HCT116 (cell line): ENCODE data around the gene CPA1. TPM values are rescaled to one million over a fixed set of nuclear protein-coding genes. Genes with fewer than 3 reads are reported as not detected.

Experiments
- ATAC-seq: fragments of 200-7000 bp; cut with Tn5 transposase; 2 replicates; pipeline ENCODE4 v1.9.1; 2020; ENCODE audit warnings: mild to moderate bottlenecking, moderate library complexity
- BruUV-seq: library from RNA; stranded (reverse); fragments of 400-500 nt; replicated peaks from 2 replicates; lab custom pipeline; 2021; lab: Mats Ljungman, UMichigan
- CTCF ChIA-PET: fragments of 300-600 bp; sonication (Branson Sonifier 250); formaldehyde crosslinking; loops from one replicate; lab custom pipeline; 2021; ENCODE audit warnings: antibody characterized with exemption; lab: Charles Lee
- POLR2A ChIA-PET: fragments of 300-600, 350-600 bp; sonication (Branson Sonifier 250); formaldehyde crosslinking; loops from one replicate; lab custom pipeline; 2021; ENCODE audit warnings: antibody characterized with exemption; lab: Charles Lee
- RAD21 ChIA-PET, 2 experiments: fragments of 300-600 bp; sonication (Branson Sonifier 250); formaldehyde crosslinking; loops; one replicate each; lab custom pipeline; 2023; ENCODE audit warnings: low total read pairs in 2 of 2; ENCODE audit not compliant: uncharacterized antibody in 2 of 2, unreplicated experiment in 2 of 2, low non-redundant PET in 1 of 2; lab: Charles Lee
- DNase-seq: peaks from one replicate; pipeline ENCODE4 v3.0.0-alpha.2; 2010; ENCODE audit warnings: low read depth, low spot score
- H2AFZ ChIP-seq: fragments of 200-600 bp; shearing (Covaris generic), sonication (generic); 2 replicates; pipeline ENCODE4 v1.6.1; 2017; ENCODE audit warnings: low read depth, mixed run types, mixed read lengths, antibody characterized with exemption, low read length; ENCODE audit not compliant: poor library complexity, severe bottlenecking
- H3K27ac ChIP-seq: 2 replicates; pipeline ENCODE4 v1.5.1; 2012; ENCODE audit warnings: low read depth, low read length
- H3K27me3 ChIP-seq: fragments of 200-600 bp; sonication (generic); 2 replicates; pipeline ENCODE4 v1.6.1; 2016; ENCODE audit warnings: mixed run types, low read length, mixed read lengths; ENCODE audit not compliant: insufficient read depth
- H3K36me3 ChIP-seq, 2 experiments: fragments of 200-500 bp in 1 of 2; fragments of 200-600 bp in 1 of 2; sonication (Bioruptor generic) in 1 of 2; sonication (generic) in 1 of 2; 2 replicates each; pipeline versions ENCODE4 v1.5.1 to v1.6.1; 2014 to 2016; ENCODE audit warnings: low read length in 2 of 2, inconsistent platforms in 1 of 2, mixed read lengths in 1 of 2, mixed run types in 1 of 2; ENCODE audit not compliant: insufficient read depth in 2 of 2, control insufficient read depth in 1 of 2
- H3K4me1 ChIP-seq, 2 experiments: fragments of 200-600 bp in 1 of 2; sonication (generic) in 1 of 2; 2 replicates each; pipeline versions ENCODE4 v1.5.1 to v1.6.1; 2012 to 2017; ENCODE audit warnings: low read length in 2 of 2, inconsistent platforms in 1 of 2, mild to moderate bottlenecking in 1 of 2, mixed read lengths in 1 of 2, mixed run types in 1 of 2, moderate library complexity in 1 of 2; ENCODE audit not compliant: insufficient read depth in 2 of 2, control insufficient read depth in 1 of 2
- H3K4me2 ChIP-seq: fragments of 200-600 bp; sonication (generic); 2 replicates; pipeline ENCODE4 v1.6.1; 2017; ENCODE audit warnings: mixed run types, low read length, mixed read lengths
- H3K4me3 ChIP-seq, 2 experiments: fragments of 200-600 bp in 1 of 2; sonication (generic) in 1 of 2; replicated peaks in 1 of 2; 2 replicates each; pipeline ENCODE4 v1.5.1; 2011 to 2016; ENCODE audit warnings: low read length in 2 of 2, control low read depth in 1 of 2, low read depth in 1 of 2, mild to moderate bottlenecking in 1 of 2, mixed read lengths in 1 of 2, mixed run types in 1 of 2
- H3K79me2 ChIP-seq: fragments of 200-600 bp; sonication (generic); 2 replicates; pipeline ENCODE4 v1.6.1; 2017; ENCODE audit warnings: mild to moderate bottlenecking, mixed run types, low read length, moderate library complexity, mixed read lengths; ENCODE audit not compliant: insufficient read depth
- H3K9ac ChIP-seq: fragments of 200-600 bp; sonication (generic); 2 replicates; pipeline ENCODE4 v1.6.1; 2016; ENCODE audit warnings: low read length, mixed read lengths
- H3K9me2 ChIP-seq: fragments of 200-600 bp; sonication (generic), shearing (Covaris generic); 2 replicates; pipeline ENCODE4 v1.6.1; 2017; ENCODE audit warnings: mixed run types, mild to moderate bottlenecking, moderate library complexity; ENCODE audit not compliant: insufficient read depth
- H3K9me3 ChIP-seq, 2 experiments: fragments of 200-500 bp in 1 of 2; fragments of 200-600 bp in 1 of 2; sonication (Bioruptor generic) in 1 of 2; sonication (generic) in 1 of 2; 2 replicates each; pipeline ENCODE4 v1.6.1; 2014 to 2017; ENCODE audit warnings: low read length in 2 of 2, mixed read lengths in 2 of 2, inconsistent platforms in 1 of 2, low read depth in 1 of 2, mild to moderate bottlenecking in 1 of 2, mixed run types in 1 of 2, moderate library complexity in 1 of 2; ENCODE audit not compliant: control insufficient read depth in 1 of 2, insufficient read depth in 1 of 2
- H4K20me1 ChIP-seq: fragments of 200-600 bp; sonication (generic), shearing (Covaris generic); 2 replicates; pipeline ENCODE4 v1.6.1; 2017; ENCODE audit warnings: mixed run types, mild to moderate bottlenecking, moderate library complexity; ENCODE audit not compliant: insufficient read depth
- CBX3 ChIP-seq: IDR thresholded peaks from 2 replicates; pipeline ENCODE4 v1.6.1; 2012; ENCODE audit warnings: low read depth
- CEBPB ChIP-seq: IDR thresholded peaks from 2 replicates; pipeline ENCODE4 v1.6.1; 2012; ENCODE audit warnings: low read depth
- EZH2 ChIP-seq: fragments of 200-600 bp; sonication (generic); IDR thresholded peaks from 2 replicates; pipeline ENCODE4 v1.6.1; 2017; ENCODE audit warnings: antibody characterized with exemption, mixed run types
- FOSL1 ChIP-seq: IDR thresholded peaks from 2 replicates; pipeline ENCODE4 v1.6.1; 2012; ENCODE audit warnings: low read depth
- JUND ChIP-seq: IDR thresholded peaks from 2 replicates; pipeline ENCODE4 v1.6.1; 2012
- POLR2AphosphoS5 ChIP-seq: IDR thresholded peaks from 2 replicates; pipeline ENCODE4 v1.6.1; 2011; ENCODE audit warnings: mild to moderate bottlenecking, low read depth, low read length, moderate library complexity
- RAD21 ChIP-seq: IDR thresholded peaks from 2 replicates; pipeline ENCODE4 v1.6.1; 2012; ENCODE audit warnings: low read depth, mild to moderate bottlenecking
- SP1 ChIP-seq: IDR thresholded peaks from 2 replicates; pipeline ENCODE4 v1.6.1; 2012; ENCODE audit warnings: low read depth
- TCF7L2 ChIP-seq: IDR thresholded peaks from 2 replicates; pipeline ENCODE4 v1.7.0; 2011; ENCODE audit warnings: borderline replicate concordance, inconsistent platforms; ENCODE audit not compliant: insufficient read depth, insufficient read length; ENCODE audit errors: extremely low read depth
- YY1 ChIP-seq: IDR thresholded peaks from 2 replicates; pipeline ENCODE4 v1.6.1; 2011; ENCODE audit warnings: low read length, low read depth, moderate library complexity, mild to moderate bottlenecking; ENCODE audit not compliant: insufficient replicate concordance; ENCODE audit errors: extremely low read depth
- ZFX ChIP-seq: fragments of 450-650 bp; IDR thresholded peaks from 2 replicates; pipeline ENCODE4 v1.6.1; 2017
- intact Hi-C: fragments of 100-400 bp; cut with micrococcal nuclease; formaldehyde crosslinking; loops from 2 replicates; pipeline ENCODE4 v1.10.0; 2022
- total RNA-seq: library from RNA; stranded (reverse); gene quantifications from one replicate; pipeline ENCODE4 v1.2.1, GENCODE V29; 2021; ENCODE audit not compliant: unreplicated experiment
- TF ChIP-seq, protein P1 (sequence below): IDR thresholded peaks from 2 replicates; pipeline ENCODE4 v1.6.1; 2012; ENCODE audit warnings: low read depth
- TF ChIP-seq, protein P2 (sequence below): IDR thresholded peaks from 2 replicates; pipeline ENCODE4 v1.6.1; 2011; ENCODE audit warnings: mild to moderate bottlenecking, low read length, moderate library complexity; ENCODE audit not compliant: insufficient replicate concordance; ENCODE audit errors: extremely low read depth

The CPA1 gene
- total RNA-seq, 1 experiment from 2014 or later = 11.9 TPM

DNA sequence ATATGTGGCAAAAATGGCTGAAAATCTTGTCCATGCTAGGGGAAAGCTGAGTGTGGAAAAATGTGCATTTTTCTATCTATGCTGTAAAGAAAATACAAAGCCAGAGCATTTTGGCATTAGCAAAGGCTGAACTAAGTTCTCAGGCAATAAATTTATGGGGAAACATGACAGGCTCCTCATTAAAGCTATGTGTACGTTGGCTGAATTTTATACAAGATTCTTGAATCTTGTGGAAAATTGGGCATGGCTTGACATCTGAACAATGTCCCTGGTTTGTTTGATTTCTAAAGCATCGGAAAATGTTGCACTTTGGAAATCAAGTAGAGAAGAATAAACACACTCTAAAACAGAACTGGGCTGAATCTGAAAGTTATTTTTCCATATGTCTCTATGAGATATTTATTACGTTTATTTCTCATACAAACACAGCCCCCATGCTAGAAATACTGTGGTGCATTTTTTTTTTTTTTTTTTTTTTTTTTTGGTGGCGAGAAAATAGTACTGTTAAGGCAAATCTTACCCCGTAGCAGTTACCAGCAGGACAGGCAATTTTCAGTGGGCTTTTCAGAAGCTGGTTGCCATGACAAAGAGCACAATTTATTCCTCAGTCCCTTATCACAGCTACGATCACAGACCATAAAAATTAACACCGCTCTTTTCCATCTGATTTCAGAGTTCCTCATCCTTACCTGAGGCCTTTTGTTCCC lies 16.9 kb downstream of the CPA1 start:
- no peak overlapping the region for H3K4me2 ChIP-seq
- CTCF ChIA-PET = no interaction called here
- POLR2A ChIA-PET = no interaction called here
- no peaks in the 10 kb centered on the region for H3K27me3 ChIP-seq
- no peaks in the 10 kb centered on the region for H3K79me2 ChIP-seq
- no peaks in the 10 kb centered on the region for H3K36me3 ChIP-seq
- no peak overlapping the region for H3K4me3 ChIP-seq
- H4K20me1 ChIP-seq = no peaks in the 10 kb centered on the region
- H2AFZ ChIP-seq = no peak overlapping the region
- H3K27ac ChIP-seq = no peak overlapping the region
- ATAC-seq (no peak), DNase-seq (no peak)
- intact Hi-C loops = no loop called here
- BruUV-seq = no TSS peak
- H3K4me1 ChIP-seq = no peaks in the 10 kb centered on the region
- TF ChIP-seq CBX3 (no peak), SP1 (no peak), EZH2 (no peak), RAD21 (no peak), ZFX (no peak), FOSL1 (no peak), TCF7L2 (no peak), POLR2AphosphoS5 (no peak), CEBPB (no peak), YY1 (no peak), JUND (no peak)
- TF ChIP-seq, protein P1, sequence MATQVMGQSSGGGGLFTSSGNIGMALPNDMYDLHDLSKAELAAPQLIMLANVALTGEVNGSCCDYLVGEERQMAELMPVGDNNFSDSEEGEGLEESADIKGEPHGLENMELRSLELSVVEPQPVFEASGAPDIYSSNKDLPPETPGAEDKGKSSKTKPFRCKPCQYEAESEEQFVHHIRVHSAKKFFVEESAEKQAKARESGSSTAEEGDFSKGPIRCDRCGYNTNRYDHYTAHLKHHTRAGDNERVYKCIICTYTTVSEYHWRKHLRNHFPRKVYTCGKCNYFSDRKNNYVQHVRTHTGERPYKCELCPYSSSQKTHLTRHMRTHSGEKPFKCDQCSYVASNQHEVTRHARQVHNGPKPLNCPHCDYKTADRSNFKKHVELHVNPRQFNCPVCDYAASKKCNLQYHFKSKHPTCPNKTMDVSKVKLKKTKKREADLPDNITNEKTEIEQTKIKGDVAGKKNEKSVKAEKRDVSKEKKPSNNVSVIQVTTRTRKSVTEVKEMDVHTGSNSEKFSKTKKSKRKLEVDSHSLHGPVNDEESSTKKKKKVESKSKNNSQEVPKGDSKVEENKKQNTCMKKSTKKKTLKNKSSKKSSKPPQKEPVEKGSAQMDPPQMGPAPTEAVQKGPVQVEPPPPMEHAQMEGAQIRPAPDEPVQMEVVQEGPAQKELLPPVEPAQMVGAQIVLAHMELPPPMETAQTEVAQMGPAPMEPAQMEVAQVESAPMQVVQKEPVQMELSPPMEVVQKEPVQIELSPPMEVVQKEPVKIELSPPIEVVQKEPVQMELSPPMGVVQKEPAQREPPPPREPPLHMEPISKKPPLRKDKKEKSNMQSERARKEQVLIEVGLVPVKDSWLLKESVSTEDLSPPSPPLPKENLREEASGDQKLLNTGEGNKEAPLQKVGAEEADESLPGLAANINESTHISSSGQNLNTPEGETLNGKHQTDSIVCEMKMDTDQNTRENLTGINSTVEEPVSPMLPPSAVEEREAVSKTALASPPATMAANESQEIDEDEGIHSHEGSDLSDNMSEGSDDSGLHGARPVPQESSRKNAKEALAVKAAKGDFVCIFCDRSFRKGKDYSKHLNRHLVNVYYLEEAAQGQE = no peak
- TF ChIP-seq, protein P2, sequence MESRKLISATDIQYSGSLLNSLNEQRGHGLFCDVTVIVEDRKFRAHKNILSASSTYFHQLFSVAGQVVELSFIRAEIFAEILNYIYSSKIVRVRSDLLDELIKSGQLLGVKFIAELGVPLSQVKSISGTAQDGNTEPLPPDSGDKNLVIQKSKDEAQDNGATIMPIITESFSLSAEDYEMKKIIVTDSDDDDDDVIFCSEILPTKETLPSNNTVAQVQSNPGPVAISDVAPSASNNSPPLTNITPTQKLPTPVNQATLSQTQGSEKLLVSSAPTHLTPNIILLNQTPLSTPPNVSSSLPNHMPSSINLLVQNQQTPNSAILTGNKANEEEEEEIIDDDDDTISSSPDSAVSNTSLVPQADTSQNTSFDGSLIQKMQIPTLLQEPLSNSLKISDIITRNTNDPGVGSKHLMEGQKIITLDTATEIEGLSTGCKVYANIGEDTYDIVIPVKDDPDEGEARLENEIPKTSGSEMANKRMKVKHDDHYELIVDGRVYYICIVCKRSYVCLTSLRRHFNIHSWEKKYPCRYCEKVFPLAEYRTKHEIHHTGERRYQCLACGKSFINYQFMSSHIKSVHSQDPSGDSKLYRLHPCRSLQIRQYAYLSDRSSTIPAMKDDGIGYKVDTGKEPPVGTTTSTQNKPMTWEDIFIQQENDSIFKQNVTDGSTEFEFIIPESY = no peak
- RAD21 ChIA-PET = no interaction called here
- H3K9me3 ChIP-seq = no peaks in the 10 kb centered on the region
- H3K9ac ChIP-seq = no peak overlapping the region
- H3K9me2 ChIP-seq = no peaks in the 10 kb centered on the region
